Trophoblast cell (in vitro differentiated cells and primary cell): ENCODE data around the gene NFKBIE.

ENCODE experiments used
- DNase-seq, 2 donors: peaks; one replicate each; pipeline ENCODE4 v3.0.0-alpha.2; 2016
- H2AFZ ChIP-seq: 2 replicates; pipeline ENCODE4 v1.6.1; 2013; ENCODE audit warnings: low read length, moderate library complexity, mild to moderate bottlenecking; ENCODE audit not compliant: insufficient read depth, poor library complexity
- H2AK5ac ChIP-seq: 2 replicates; pipeline ENCODE4 v1.6.1; 2013; ENCODE audit warnings: mild to moderate bottlenecking, low read length
- H2BK120ac ChIP-seq: 2 replicates; pipeline ENCODE4 v1.6.1; 2013; ENCODE audit warnings: low read length, mild to moderate bottlenecking, moderate library complexity; ENCODE audit not compliant: insufficient read depth, poor library complexity
- H2BK12ac ChIP-seq: 2 replicates; pipeline ENCODE4 v1.6.1; 2013; ENCODE audit warnings: mild to moderate bottlenecking, low read length, moderate library complexity
- H2BK5ac ChIP-seq: 2 replicates; pipeline ENCODE4 v1.6.1; 2013; ENCODE audit warnings: low read length, low read depth, moderate library complexity, mild to moderate bottlenecking; ENCODE audit not compliant: poor library complexity
- H3K14ac ChIP-seq: 2 replicates; pipeline ENCODE4 v1.6.1; 2013; ENCODE audit warnings: mild to moderate bottlenecking, low read length
- H3K18ac ChIP-seq: 2 replicates; pipeline ENCODE4 v1.6.1; 2013; ENCODE audit warnings: mild to moderate bottlenecking, low read length
- H3K23ac ChIP-seq: 2 replicates; pipeline ENCODE4 v1.6.1; 2013; ENCODE audit warnings: low read length
- H3K27ac ChIP-seq: 2 replicates; pipeline ENCODE4 v1.5.1; 2013; ENCODE audit warnings: low read depth, mild to moderate bottlenecking, inconsistent platforms, low read length, moderate library complexity
- H3K27me3 ChIP-seq: 2 replicates; pipeline ENCODE4 v1.6.1; 2013; ENCODE audit warnings: inconsistent platforms, mild to moderate bottlenecking, low read length, moderate library complexity; ENCODE audit not compliant: insufficient read depth
- H3K36me3 ChIP-seq, 2 experiments: 1 replicate in 1 of 2; 2 replicates in 1 of 2; pipeline ENCODE4 v1.6.1; 2013; ENCODE audit warnings: low read length in 2 of 2, mild to moderate bottlenecking in 2 of 2, moderate library complexity in 1 of 2; ENCODE audit not compliant: insufficient read depth in 2 of 2, control insufficient read depth in 1 of 2
- H3K4ac ChIP-seq: 2 replicates; pipeline ENCODE4 v1.6.1; 2013; ENCODE audit warnings: low read depth, mild to moderate bottlenecking, low read length, moderate library complexity
- H3K4me1 ChIP-seq, 2 experiments: 1 replicate in 1 of 2; 2 replicates in 1 of 2; pipeline ENCODE4 v1.6.1; 2013; ENCODE audit warnings: low read length in 2 of 2, mild to moderate bottlenecking in 2 of 2, moderate library complexity in 1 of 2; ENCODE audit not compliant: insufficient read depth in 2 of 2, control insufficient read depth in 1 of 2
- H3K4me2 ChIP-seq: 2 replicates; pipeline ENCODE4 v1.6.1; 2013; ENCODE audit warnings: inconsistent platforms, mild to moderate bottlenecking, low read length, moderate library complexity
- H3K4me3 ChIP-seq: 2 replicates; pipeline ENCODE4 v1.5.1; 2013; ENCODE audit warnings: mild to moderate bottlenecking, low read depth, low read length, inconsistent platforms
- H3K79me1 ChIP-seq: one replicate; pipeline ENCODE4 v1.6.1; 2013; ENCODE audit warnings: low read length
- H3K79me2 ChIP-seq: 2 replicates; pipeline ENCODE4 v1.6.1; 2013; ENCODE audit warnings: low read length, mild to moderate bottlenecking; ENCODE audit not compliant: control insufficient read depth, insufficient read depth, poor library complexity
- H3K9ac ChIP-seq: 2 replicates; pipeline ENCODE4 v1.6.1; 2013; ENCODE audit warnings: mild to moderate bottlenecking, low read length
- H3K9me3 ChIP-seq: 2 replicates; pipeline ENCODE4 v1.6.1; 2013; ENCODE audit warnings: low read depth, mild to moderate bottlenecking, control low read depth, inconsistent platforms, low read length; ENCODE audit not compliant: insufficient read depth
- H4K12ac ChIP-seq: 2 replicates; pipeline ENCODE4 v1.6.1; 2013; ENCODE audit warnings: low read depth, mild to moderate bottlenecking, low read length, moderate library complexity
- H4K8ac ChIP-seq: 2 replicates; pipeline ENCODE4 v1.6.1; 2013; ENCODE audit warnings: low read depth, mild to moderate bottlenecking, low read length, moderate library complexity
- H4K91ac ChIP-seq: one replicate; pipeline ENCODE4 v1.6.1; 2013; ENCODE audit warnings: low read depth, mild to moderate bottlenecking, low read length, moderate library complexity
- WGBS: extraction: QIAGEN DNeasy Blood & Tissue Kit; methylation state at CpG from one replicate; pipeline ENCODE4 v1.1.7; 2013; ENCODE audit warnings: missing lambda C conversion rate; ENCODE audit not compliant: insufficient read length, insufficient coverage; ENCODE audit errors: extremely low coverage; 5-methylcytosine and 5-hydroxymethylcytosine counted together

NFKBIE gene

DNA sequence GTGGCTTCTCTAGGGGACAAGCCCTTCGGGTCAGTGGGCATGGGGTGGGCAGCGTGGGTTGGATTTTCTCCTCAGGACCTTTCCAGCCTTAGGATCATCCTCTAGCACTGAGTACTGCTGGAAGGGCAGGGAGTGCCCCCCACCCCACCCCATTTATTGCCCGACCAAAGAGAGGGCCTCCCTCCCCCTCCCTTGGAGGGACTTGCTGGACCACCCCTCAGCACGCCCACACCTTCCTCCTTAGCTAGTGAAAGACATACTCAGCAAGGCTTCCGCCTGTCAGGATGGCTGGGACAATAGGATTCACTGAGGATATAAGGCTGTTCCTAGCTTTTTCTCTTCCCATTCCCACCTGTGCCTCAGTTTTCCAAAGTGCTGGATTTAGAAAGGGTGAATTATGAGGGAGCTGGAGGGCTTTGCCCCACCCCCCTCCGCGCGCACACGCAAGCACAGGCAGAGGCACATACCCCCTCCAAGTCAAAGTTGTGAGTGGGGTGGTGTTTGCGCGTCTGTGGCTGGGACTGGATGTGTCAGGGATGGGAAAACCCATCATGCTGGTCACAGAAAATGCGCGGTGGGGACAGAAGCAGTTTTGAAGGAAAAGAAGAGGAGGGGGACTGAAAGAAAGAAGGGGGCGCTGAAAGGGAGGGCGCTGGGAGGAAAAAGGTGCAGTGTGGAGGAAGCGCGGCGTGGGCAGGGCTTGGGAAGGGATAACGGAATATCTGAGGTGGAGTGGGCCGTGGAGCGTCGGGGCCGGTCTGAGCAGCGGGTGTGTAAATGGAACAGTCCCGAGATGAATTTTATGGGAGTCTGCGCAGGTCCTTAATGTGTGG is 42.6 kb downstream of the NFKBIE start:
- no CpG with 5 or more reads among the region's 26 CpGs for WGBS

GRCh38 chr6:44221961-44222335 is 43.4 kb downstream of the NFKBIE start:
- Histone ChIP-seq H4K8ac (peak overlapping the region; percentile 32), H3K23ac (no peak overlapping the region), H3K4me3 (no peak overlapping the region), H3K4me2 (no peak overlapping the region), H4K91ac (peak overlapping the region; percentile 88), H2AK5ac (peak overlapping the region; percentile 91), H3K4me1 (peaks cover 61 to 66% of the 10 kb centered on the region in 2 experiments), H4K12ac (peak overlapping the region; percentile 27), H2BK12ac (peak overlapping the region; percentile 95), H3K36me3 (no peaks in the 10 kb centered on the region), H3K79me1 (peaks cover 39% of the 10 kb centered on the region), H2BK5ac (peak overlapping the region; percentile 16), H3K9me3 (no peaks in the 10 kb centered on the region), H3K27ac (no peak overlapping the region), H3K18ac (peak overlapping the region; percentile 90), H2AFZ (no peak overlapping the region), H3K4ac (peak overlapping the region; percentile 83), H3K79me2 (peaks cover 7% of the 10 kb centered on the region), H3K9ac (no peak overlapping the region), H2BK120ac (peak overlapping the region; percentile 67), H3K14ac (peak overlapping the region; percentile 45), H3K27me3 (no peaks in the 10 kb centered on the region)
- DNase-seq, result no peak
- no CpG with 5 or more reads among the region's 2 CpGs for WGBS

More for the DNA sequence above, 42.6 kb downstream of the NFKBIE start:
- H3K9me3 ChIP-seq, result no peaks in the 10 kb centered on the region
- H3K23ac ChIP-seq, result no peak overlapping the region
- no peak overlapping the region for H2BK5ac ChIP-seq
- peaks cover 60 to 65% of the 10 kb centered on the region in 2 experiments for H3K4me1 ChIP-seq
- peak overlapping the region; percentile 16 for H4K91ac ChIP-seq
- H3K18ac ChIP-seq, result peak overlapping the region; percentile 26
- peak overlapping the region; percentile 33 for H3K4me3 ChIP-seq
- peaks cover 7% of the 10 kb centered on the region for H3K79me2 ChIP-seq
- H3K79me1 ChIP-seq, result peaks cover 36% of the 10 kb centered on the region
- peak overlapping the region; percentile 30 for H2AFZ ChIP-seq
- no peak for DNase-seq
- H3K4me2 ChIP-seq, result peak overlapping the region; percentile 88
- H3K9ac ChIP-seq, result no peak overlapping the region
- H3K36me3 ChIP-seq, result no peaks in the 10 kb centered on the region
- no peak overlapping the region for H3K4ac ChIP-seq
- no peak overlapping the region for H4K12ac ChIP-seq
- peak overlapping the region; percentile 0 for H4K8ac ChIP-seq
- no peaks in the 10 kb centered on the region for H3K27me3 ChIP-seq
- peak overlapping the region; percentile 41 for H2BK120ac ChIP-seq
- peak overlapping the region; percentile 58 for H3K14ac ChIP-seq
- no peak overlapping the region for H3K27ac ChIP-seq
- peak overlapping the region; percentile 40 for H2AK5ac ChIP-seq
- peak overlapping the region; percentile 6 for H2BK12ac ChIP-seq

GRCh38 chr6:44221291-44221960 is 43.9 kb downstream of the NFKBIE start:
- H2BK120ac ChIP-seq, result peak overlapping the region; percentile 67
- H2AFZ ChIP-seq, result no peak overlapping the region
- H3K23ac ChIP-seq, result no peak overlapping the region
- H3K27ac ChIP-seq, result no peak overlapping the region
- H3K9me3 ChIP-seq, result no peaks in the 10 kb centered on the region
- H2AK5ac ChIP-seq, result peak overlapping the region; percentile 91
- peak overlapping the region; percentile 16 for H2BK5ac ChIP-seq
- H3K4me3 ChIP-seq, result no peak overlapping the region
- peaks cover 60 to 65% of the 10 kb centered on the region in 2 experiments for H3K4me1 ChIP-seq
- no peak overlapping the region for H3K4me2 ChIP-seq
- H4K8ac ChIP-seq, result peak overlapping the region; percentile 32
- peaks cover 37% of the 10 kb centered on the region for H3K79me1 ChIP-seq
- peak overlapping the region; percentile 45 for H3K14ac ChIP-seq
- no peaks in the 10 kb centered on the region for H3K27me3 ChIP-seq
- peak overlapping the region; percentile 95 for H2BK12ac ChIP-seq
- H3K36me3 ChIP-seq, result no peaks in the 10 kb centered on the region
- H3K4ac ChIP-seq, result peak overlapping the region; percentile 83
- H3K9ac ChIP-seq, result no peak overlapping the region
- peak overlapping the region; percentile 90 for H3K18ac ChIP-seq
- peaks cover 7% of the 10 kb centered on the region for H3K79me2 ChIP-seq
- H4K12ac ChIP-seq, result peak overlapping the region; percentile 27
- peak overlapping the region; percentile 88 for H4K91ac ChIP-seq
- peak; percentile 51 to 63 for DNase-seq
- no CpG with 5 or more reads among the region's 4 CpGs for WGBS

GRCh38 chr6:44220913-44221290 is 44.4 kb downstream of the NFKBIE start:
- H4K12ac ChIP-seq, result no peak overlapping the region
- H4K8ac ChIP-seq, result no peak overlapping the region
- WGBS, result no CpG with 5 or more reads among the region's 4 CpGs
- H4K91ac ChIP-seq, result peak overlapping the region; percentile 7
- H3K23ac ChIP-seq, result no peak overlapping the region
- H2BK12ac ChIP-seq, result peak overlapping the region; percentile 34
- H2BK120ac ChIP-seq, result peak overlapping the region; percentile 3
- H3K27ac ChIP-seq, result no peak overlapping the region
- H3K18ac ChIP-seq, result peak overlapping the region; percentile 23
- H3K9ac ChIP-seq, result no peak overlapping the region
- H3K4me2 ChIP-seq, result no peak overlapping the region
- no peaks in the 10 kb centered on the region for H3K9me3 ChIP-seq
- peaks cover 55 to 59% of the 10 kb centered on the region in 2 experiments for H3K4me1 ChIP-seq
- H2BK5ac ChIP-seq, result no peak overlapping the region
- peaks cover 4% of the 10 kb centered on the region for H3K79me2 ChIP-seq
- H3K14ac ChIP-seq, result no peak overlapping the region
- H3K4ac ChIP-seq, result no peak overlapping the region
- H3K27me3 ChIP-seq, result no peaks in the 10 kb centered on the region
- peak overlapping the region; percentile 20 for H2AK5ac ChIP-seq
- no peak overlapping the region for H2AFZ ChIP-seq
- no peak overlapping the region for H3K4me3 ChIP-seq
- DNase-seq, result no peak
- peaks cover 35% of the 10 kb centered on the region for H3K79me1 ChIP-seq
- H3K36me3 ChIP-seq, result no peaks in the 10 kb centered on the region
